GM21367 (cell line): ENCODE measurements around the gene TBX4.
"Not testable (repeated sequence)": the region's sequence is repeated elsewhere in the genome, so short reads cannot be mapped to it uniquely, and the experiment has no call there.

Experiments used
- ATAC-seq: cut with Tn5 transposase; IDR thresholded peaks from one replicate; pipeline ENCODE4 v1.9.1; 2021; ENCODE audit not compliant: unreplicated experiment

TBX4 gene

DNA sequence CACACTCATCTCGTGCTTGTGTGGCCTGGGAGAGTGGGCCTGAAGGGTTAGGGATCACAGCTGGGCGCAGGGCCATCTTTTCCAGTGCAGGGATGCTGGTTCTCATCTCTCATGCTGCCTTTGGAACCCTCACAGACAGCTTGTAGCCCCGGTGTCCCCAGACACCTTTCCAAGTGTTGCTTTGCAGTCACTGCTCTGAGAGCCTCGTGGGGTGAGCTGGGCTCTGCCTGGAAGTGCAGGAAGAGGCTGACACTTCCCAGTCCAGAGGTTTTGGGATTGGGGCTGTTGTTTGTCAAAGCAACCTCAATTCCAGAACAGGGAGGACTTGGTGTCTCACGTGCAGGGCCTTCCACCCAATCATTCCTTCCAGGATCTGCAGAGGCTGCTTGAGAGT lies 28.2 kb downstream of the TBX4 start:
- no peak for ATAC-seq

DNA sequence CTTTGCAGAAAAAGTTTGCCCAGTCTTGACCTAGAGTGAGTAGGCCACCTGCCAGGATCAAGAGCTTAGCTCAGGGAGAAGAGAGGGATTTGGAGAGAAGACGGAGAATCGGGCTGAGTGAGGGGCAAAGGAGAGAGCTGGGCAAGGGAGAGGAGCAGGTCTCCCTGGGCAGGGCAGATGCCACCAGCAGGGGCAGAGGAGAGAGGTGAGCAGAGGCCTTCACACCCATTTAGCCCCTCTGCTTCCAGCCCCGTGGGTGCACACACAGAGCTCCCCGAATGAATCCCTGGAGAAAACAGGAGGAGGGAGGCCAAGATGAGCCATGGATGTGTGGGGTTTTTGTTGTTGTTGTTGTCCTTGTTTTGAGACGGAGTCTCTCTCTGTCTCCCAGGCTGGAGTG lies 29.2 kb downstream of the TBX4 start:
- ATAC-seq = no peak

DNA sequence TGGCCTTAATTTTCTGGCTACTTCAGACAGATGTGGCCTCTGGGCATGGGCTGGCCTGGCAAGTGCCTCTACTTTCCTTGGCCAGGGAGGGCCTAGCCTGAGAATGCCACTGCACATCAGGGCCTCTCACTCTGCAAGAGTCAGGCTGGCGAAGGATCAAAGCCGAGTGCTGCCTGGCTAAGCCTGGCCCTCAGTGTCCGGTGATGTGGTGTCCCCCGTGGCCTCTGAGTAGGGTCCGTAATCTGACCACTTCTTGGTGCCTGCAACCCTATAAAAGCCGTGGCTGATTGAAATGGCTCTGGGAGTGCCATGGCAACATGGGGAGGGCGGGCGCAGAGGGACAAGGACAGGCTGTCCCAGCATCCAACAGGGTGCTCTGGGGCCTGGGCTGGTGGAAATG lies 30.2 kb downstream of the TBX4 start:
- ATAC-seq = no peak

DNA sequence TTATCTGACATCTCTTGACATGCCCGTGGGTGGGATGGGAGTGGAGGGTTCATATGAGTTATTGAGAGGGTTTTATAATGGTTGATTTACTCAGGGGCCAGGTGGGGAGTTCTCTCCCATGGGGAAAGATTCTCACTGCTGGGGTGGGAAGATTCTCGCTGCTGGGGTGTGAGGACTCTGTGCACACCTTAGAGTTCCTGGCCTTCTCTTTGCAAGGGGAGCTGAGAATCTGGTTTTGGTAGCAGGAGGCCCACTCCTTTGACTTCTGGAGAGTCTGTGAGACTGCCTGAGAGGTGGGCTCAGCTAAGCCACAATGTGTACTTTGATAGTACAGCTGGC lies 31.5 kb downstream of the TBX4 start:
- no peak for ATAC-seq

DNA sequence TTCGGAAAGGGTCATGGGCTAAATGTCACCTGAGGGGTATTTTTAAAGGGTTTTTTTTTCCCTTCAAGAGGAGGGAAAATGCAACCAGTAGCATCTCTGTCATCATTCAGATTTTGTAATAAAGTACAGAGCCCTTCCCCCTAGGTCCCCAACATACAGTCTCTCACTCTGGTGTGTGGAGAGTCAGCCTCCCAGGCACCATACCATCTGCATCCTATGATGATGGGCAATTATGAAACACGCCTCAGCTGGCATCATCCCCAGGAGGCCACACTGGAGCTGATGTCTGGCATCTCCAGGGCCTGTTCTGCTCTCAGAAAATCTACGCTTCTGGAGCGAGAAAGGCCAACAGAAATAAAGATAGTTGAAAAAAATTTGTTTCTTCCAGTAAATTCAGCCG lies 32.0 kb downstream of the TBX4 start:
- ATAC-seq = no peak

DNA sequence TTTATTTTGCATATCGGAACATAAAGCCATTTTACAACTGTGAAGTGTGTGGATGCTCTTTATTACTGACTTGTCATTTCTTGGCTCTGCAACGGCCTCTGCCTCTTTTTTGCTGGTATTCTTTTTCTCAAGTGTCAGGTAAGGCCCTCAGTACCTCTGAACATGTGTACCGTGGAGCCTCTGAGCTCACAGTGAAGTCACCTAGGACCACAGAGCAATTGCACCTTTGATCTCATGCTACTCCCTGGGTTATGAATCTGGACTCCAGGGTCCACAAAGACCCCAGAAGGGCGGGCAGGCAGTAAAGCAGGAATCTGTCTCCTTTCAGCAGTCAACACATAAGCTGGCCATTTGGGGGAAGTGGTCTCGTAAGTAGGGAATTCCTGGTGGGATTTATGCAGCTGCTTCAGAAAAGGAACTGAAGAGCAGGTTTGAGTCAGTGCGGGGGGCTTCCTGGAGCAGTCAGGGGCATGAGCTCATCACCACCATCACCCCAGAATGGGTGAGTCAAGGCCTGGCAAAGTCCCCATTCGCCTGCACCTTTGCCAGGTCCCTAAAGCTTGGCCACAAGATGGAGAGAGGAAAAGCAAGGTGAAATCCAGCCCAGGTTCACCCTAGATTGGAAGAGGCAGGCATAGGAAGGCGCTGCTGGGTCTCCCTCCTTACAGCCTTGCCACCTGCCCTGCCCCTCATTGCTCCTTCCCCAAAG lies 33.0 kb downstream of the TBX4 start:
- no peak for ATAC-seq

DNA sequence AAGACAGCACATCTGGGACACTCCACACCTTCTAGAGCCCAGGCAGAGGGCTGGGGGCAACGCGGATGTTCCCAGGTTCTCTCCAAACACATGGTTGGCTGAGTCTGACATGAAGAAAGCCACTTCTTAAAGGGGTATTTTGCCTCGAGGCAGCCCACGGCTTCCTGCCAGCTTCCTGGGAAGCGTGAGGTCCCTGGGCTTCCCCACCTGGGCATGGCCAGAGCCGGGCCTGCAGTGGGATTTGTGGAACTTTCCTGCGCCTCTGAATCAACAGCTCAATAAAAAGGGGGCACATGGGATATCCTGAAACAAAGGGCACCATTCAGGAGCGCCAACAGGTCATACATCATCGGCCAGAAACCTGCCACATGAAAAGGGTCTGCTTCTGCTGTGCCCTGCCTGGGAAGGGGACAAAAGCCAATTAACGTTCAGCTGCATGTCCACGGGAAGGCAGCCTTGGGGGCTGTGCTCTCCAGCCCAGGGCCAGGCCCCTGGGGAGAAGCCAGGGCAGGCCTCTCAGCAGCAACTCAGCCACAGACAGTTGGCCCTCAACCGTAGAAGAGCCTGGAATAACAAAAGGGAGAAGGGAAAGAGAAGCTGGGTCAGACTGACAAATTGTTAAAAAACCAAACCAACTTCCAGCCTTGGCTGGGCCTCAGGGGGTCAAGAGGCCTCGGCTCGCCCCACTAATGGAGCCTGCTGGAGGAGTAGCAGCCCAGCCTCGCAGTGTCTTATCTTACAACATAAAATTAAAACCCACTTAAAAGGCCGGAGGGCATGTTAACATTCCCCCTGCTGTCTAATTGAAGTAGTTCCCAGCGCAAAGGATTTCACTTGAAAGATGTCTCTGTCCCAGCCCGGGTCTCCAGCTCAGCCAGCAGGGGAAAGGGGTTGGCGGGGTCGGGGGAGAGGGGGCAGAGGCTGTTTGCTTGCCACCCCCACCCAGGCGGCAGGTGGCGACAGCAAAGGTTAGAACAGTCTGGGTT lies 34.2 kb downstream of the TBX4 start:
- ATAC-seq = no peak

DNA sequence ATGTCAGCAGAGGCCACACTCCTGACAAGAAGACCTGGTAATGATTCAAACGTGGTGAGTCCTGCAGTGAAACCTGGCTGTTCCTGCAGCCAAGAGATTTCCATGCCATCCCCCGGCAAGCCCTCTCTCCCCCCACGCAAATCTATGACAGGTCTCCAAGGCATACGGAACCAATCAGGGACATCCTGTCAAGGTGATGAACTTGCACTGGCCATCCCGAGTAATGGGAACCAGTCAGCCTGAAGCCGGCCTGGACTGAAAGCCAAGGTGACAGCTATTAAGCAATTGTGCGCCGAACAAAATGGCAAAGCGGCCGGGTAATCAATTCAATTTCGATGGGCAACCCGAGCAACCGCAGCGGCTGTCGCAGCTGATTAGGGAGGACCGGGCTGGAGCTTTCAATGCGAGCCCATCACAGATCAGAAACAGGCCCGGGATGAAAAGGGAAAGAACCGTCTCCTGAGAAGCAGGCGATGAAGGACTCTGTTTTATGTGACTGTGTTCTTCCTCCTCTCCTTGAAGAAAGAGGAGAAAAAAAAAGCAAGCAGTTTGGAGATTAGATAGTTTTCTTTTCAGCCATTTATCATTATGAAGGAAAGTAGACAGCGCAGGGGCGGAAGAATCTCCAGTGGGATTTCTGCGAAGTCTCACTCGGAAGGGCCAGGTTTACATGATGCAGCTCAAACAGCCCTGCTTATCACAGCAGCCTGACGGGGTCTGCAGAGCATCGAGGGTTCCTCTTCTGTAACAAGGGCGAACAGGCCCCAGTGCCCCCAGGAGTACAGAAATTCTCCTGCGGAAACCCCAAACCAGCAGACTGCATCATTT lies 35.2 kb downstream of the TBX4 start:
- ATAC-seq = no peak

DNA sequence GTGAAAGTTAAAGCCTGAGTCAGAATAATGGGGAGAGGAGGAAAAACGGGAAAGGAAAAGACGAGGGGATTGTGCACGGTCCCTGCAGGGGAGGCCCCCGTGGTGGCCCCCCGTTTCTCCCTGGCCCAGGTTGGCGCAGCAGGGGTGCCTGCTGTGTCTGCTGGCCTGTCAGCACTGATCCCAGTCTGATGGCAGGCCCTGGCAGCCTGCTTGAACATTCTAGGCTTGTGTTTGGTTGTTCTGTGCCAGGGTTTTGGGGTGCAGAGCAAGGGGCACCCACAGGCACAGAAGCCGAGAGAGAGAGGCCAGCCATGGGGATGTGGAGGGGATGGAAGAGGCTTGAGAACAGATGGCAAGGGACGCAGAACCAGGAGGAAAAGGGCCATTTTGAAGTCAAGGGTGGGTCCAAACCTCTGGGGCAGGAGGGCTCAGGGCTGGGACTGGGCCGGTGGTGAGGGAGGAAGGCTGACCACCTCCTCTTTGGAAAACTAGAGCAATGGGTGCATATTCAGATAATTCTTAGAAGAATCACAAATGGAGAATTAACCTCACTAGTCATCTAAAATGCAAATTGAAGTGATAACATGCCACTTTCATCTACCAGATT lies 35.9 kb downstream of the TBX4 start:
- ATAC-seq = no peak

DNA sequence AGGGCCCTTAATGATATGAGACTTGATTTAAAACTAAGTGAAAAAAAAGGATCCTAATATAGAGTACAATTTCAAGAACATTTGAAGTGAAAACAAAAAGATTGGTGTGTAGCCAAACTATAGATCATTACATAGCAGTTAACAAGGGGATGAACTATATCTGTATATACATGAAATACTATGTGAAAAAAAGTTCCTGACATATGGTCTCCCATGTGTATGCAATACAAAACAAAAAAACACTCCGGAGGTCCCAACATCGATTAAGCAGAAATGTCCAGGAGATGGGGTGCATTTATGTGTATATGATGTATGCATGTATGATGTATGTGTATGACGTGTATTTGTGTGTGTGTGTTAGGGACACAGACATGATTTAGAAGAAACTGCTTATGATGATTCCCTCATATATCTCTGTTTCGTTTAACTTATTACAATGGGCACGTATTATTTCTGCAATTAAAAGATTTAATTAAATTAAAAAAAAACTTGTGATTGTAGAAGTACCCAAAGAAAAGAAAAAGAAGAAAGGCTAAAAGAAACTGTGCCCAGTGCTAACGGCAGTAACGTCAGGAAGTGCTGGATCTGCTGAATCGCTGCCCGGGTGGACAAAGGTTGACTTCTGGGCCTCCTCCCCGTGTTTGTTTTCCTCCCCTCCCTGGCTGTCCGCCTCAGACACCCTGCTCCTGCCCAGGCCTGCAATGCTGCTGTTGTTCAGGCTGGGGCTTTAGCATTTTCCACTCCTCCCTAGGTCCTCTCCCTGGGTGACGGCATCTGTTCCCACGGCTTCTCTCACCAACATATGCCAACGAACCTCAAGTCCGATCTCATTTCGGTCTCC lies 36.9 kb downstream of the TBX4 start:
- no peak for ATAC-seq

DNA sequence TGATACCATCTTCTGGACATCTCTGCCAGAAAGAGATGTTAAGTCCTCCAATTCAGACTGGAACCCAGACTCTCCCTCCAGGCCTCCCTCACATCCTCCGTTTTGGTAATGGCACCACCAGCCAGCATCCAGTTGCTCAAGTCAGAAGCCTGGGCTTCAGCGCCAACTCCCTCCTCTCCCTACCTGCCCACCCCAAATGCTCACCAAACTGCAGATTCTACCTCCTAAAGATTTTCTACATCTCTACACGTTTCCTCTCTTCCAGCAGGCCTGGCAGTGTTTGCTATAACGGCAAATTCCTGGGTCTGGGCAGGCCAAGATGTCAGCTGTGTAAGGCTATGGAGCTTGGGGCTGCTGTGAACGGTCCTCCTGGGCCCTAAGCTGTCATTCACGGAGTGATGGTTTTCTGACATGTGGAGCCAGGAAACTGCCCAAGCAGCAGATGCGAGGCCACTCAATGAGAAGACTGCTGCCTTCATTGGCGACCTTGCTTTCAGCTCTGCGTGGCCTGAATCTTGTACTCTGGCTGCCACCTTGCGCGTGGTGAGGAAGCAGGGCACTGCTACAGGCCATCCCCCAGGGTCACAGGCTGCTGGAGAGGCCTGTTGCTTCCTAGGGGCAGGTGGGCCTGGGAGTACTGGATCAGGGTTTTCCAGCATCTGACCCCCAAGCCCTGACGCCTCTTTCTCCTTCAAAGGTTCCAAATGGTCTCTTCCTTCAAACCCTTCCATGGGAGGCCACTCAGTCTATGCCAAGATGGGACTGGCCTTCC lies 37.7 kb downstream of the TBX4 start:
- ATAC-seq = no peak

DNA sequence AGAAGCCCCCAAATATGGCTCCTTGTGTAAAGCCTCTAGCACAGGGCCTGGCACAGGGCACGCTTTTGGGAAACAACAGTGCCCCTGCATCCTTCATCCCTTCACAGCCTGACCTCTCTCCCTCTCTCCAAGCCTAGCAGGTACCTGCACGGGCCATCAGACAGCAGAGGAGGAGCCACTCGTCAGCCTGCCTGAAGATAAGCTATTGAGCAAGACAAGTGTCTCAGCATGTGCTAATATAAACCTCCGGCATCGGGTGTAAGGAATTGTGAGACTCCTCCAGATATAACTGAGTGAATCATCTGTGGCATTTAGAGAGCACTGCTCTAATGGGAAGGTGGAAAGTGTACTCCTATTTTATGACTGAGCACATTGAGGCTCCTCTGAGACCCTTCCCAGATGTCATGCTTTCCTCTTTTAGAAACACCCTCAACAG lies 38.3 kb downstream of the TBX4 start:
- no peak for ATAC-seq

DNA sequence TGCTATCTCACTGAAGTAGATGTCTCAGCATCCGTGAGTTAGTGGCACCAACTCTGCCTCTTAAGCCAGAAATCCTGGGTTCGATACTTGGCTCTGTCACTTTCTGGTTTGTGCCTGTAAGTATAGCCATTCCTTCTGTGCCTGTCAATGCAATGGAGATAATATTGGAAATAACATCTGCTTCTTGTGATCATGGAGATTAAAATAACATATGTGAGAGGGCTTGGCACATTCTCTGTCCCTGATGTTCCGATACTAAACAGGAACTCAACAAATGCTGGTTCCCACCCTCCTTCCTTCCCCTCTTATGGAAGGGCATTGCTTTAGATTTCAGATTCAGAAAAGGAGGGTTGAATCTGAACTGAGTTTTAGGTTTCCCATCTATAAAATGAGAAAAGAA lies 39.8 kb downstream of the TBX4 start:
- ATAC-seq = no peak

DNA sequence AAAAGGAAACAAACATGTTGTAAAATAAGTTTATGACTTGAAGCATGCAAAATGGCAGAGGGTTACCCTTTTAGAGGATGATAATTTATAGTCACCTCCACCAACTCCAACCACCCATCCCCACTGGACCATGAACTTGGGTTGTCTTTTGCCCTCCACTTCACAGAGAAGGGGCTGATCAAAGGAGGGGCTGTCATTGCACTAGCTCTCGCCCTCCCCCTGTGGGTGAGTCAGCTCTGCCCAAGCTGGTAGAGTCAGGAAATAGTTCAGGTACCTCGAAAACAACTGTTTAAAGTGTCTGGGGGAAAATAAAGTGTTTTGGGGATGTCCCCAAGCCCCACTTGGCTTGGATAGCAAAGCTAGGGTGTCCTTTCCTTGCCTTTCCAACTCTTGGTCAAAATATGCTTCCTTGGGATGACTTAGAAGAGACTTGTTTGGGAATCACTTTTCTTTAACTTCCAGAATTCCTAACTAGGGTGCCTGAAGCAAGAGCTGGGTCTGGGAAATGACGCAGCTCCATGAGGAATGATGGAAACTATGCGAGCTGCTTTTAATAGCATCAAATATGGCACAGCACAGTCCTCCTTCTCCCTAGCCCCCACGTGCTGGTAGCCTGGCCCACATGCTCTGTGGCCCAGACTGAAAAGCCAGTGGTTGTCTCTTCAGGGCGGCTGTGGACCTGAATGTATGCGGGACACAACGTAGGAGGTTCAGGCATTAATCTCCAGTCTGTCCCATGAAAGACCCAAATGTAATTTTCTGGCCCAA lies 40.7 kb downstream of the TBX4 start:
- no peak for ATAC-seq

DNA sequence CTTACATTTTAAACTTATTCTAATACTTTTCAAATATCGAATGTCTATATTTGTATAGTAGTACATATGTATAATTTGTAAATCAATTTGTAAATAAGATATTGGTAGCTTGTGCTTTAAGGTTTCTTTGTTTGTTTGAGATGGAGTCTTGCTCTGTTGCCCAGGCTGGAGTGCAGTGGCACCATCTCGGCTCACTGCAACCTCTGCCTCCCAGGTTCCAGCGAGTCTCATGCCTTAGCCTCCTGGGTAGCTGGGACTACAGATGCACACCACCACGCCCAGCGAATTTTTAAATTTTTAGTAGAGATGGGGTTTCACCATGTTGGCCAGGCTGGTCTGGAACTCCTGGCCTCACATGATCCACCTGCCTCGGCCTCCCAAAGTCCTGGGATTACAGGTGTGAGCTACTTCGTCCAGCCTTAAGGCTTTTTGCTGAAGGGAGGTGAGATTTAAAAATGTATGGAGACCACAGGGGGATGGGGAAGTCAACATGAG lies 41.7 kb downstream of the TBX4 start:
- ATAC-seq = not testable (repeated sequence)

DNA sequence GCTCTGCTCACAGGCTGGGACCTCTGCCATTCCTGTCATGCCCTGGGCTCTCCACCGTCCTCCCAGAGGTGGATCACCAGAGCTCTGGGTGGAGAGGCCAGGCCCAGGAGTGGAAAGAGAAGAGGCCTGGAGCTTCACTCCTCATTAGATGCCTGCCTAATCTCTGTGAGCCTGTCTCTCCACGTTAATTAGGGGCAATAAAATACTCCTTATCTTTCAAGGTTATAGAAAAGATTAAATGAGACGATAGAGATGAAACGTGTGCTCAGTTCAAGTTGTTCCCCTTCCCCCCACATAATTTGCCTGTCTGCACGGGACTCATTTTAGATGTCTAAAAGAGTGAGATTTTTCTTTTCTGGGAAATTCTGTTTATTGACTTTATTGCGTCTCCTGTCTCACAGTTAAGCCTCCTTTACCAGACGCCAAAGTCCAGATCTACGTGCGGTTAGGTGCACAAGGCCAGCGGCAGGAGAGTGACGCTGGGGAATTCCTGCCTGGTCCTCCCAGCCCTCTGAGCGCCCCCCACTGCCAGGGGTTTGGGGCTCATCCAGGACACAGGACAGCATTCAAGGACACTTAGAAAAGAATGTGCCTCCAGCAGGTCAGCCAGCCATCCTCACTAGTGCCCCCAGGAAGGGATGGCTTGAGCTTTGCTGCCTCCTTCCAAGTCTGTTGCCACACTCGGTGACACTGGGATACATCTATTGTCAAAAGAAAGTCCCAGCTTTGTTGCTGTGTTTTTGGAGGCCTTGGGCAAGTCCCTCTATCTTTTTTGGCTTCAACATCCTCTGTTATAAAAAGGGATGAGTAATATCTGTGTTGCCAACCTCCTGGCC lies 42.3 kb downstream of the TBX4 start:
- ATAC-seq = no peak

DNA sequence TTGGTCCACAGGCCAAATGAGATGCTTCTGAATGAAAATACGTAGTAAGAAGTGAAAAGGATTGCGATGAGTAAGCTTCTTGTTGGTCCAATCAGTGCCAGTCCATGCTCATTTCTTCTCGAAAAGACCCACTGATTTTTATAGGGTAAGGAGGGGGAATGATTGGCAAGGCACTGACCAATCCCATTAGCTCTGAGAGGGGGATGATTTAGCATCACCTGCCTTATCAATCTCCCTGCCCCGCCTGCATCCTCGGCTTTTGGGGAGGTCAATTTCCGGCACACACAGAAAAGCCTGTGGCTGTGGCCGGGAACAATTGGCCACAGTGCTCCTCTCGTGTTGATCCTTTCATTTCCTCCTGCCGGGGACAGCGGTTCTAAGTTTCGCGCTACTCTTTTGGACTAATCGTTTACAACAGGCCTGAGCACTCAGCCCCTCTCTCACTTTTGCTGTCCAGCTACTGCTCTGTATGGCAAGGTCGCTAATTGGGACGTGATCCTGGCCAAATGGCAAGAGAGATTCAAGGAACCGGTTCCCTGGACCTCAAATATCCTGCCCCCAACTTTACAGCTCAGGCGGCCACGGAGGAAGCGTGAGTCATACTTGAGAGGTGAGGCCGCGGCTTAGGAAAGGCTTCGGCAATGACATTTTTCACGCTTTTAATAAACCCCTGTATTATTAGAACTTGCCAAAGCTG lies 43.1 kb downstream of the TBX4 start:
- ATAC-seq = no peak
